Activated CD4-positive, alpha-beta memory T cell treated with anti-CD3 and anti-CD28 coated beads for 36 hours (primary cell): ENCODE measurements around the gene KYAT1. TPM values are rescaled to one million over a fixed set of nuclear protein-coding genes. Genes with fewer than 3 reads are reported as not detected.

ENCODE experiments used
- CTCF ChIA-PET: fragments of 350-600 bp; sonication (Branson Sonifier 250); formaldehyde crosslinking; loops from one replicate; lab custom pipeline; 2021; ENCODE audit warnings: antibody characterized with exemption, inconsistent platforms; lab: Charles Lee
- POLR2A ChIA-PET: fragments of 350-600 bp; sonication (Branson Sonifier 250); formaldehyde crosslinking; loops from one replicate; lab custom pipeline; 2021; ENCODE audit warnings: antibody characterized with exemption; lab: Charles Lee
- DNase-seq: peaks from one replicate; pipeline ENCODE4 v3.0.0-alpha.2; 2020
- H3K27ac Mint-ChIP-seq: one replicate; pipeline ENCODE4 v1.8.0; 2021; ENCODE audit warnings: mixed read lengths
- H3K27me3 Mint-ChIP-seq: one replicate; pipeline ENCODE4 v1.8.0; 2021; ENCODE audit warnings: mixed read lengths
- H3K36me3 Mint-ChIP-seq: one replicate; pipeline ENCODE4 v1.8.0; 2021; ENCODE audit warnings: mixed read lengths
- H3K4me1 Mint-ChIP-seq: one replicate; pipeline ENCODE4 v1.8.0; 2021; ENCODE audit warnings: low read depth, mixed read lengths
- H3K4me3 Mint-ChIP-seq: one replicate; pipeline ENCODE4 v1.8.0; 2021; ENCODE audit warnings: mild to moderate bottlenecking, mixed read lengths
- H3K9me3 Mint-ChIP-seq: one replicate; pipeline ENCODE4 v1.8.0; 2021; ENCODE audit warnings: mixed read lengths
- intact Hi-C: fragments of 100-400 bp; cut with micrococcal nuclease; formaldehyde crosslinking; loops from one replicate; pipeline ENCODE4 v1.15.1; 2023
- total RNA-seq, 2 experiments: library from RNA; stranded (reverse); gene quantifications; one replicate each; pipeline ENCODE4 v1.2.3, GENCODE V29; 2021

The KYAT1 gene
- total RNA-seq, 2 experiments from 2014 or later, result 15.9 to 18.1 TPM

GRCh38 chr9:128786681-128787601 lies 94.8 kb downstream of the KYAT1 start, which contains the start of gene TBC1D13:
Gene TBC1D13 (plus strand): TSS chr9:128787253. CDS start chr9:128787354, 101 bp downstream.
- peak within 1 kb of the TSS; percentile 80 for H3K4me3 Mint-ChIP-seq
- peaks cover 13% of the 10 kb centered on the region for H3K4me1 Mint-ChIP-seq
- H3K27me3 Mint-ChIP-seq, result no peaks in the 10 kb centered on the region
- H3K36me3 Mint-ChIP-seq, result peaks cover 2% of the 10 kb centered on the region
- POLR2A ChIA-PET, result interaction anchor here (1.4 to 2.1 kb wide), 3 partner anchors 16 to 63 kb away, joined by 3 to 7 read pairs (median 5); partner anchors contain the start of gene ZDHHC12
- DNase-seq, result peak; percentile 94
- no peaks in the 10 kb centered on the region for H3K9me3 Mint-ChIP-seq
- CTCF ChIA-PET, result no interaction called here
- H3K27ac Mint-ChIP-seq, result peak within 1 kb of the TSS; percentile 57
- intact Hi-C loops, result loop anchor here (1.0 to 5.0 kb wide), 3 partner anchors 16 to 62 kb away; partner anchors contain the start of genes SPOUT1, ZDHHC12 and ZER1

DNA sequence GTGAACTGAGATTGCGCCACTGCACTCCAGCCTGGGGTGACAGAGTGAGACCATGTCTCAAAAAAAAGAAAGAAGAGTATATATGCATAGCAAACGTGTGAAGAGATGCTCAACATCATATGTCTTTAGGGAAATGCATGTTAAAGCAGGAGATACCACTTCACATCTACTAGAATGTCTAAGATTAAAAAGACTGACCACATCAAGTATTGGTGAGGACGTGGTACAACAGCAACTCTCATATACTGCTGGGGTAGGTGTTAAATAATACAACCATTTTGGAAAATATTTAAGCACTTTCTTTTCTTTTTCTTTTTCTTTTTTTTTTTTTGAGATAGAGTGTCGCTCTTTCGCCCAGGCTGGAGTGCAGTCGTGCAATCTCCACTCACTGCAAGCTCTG lies 96.3 kb downstream of the KYAT1 start:
- H3K27ac Mint-ChIP-seq, result peak overlapping the region; percentile 23
- no peak overlapping the region for H3K4me3 Mint-ChIP-seq
- H3K4me1 Mint-ChIP-seq, result peaks cover 13% of the 10 kb centered on the region
- peaks cover 4% of the 10 kb centered on the region for H3K9me3 Mint-ChIP-seq
- CTCF ChIA-PET, result no interaction called here
- intact Hi-C loops, result loop anchor here (5.0 kb wide), 1 partner anchor 42 kb away; the partner anchor contains the start of gene SPOUT1
- H3K27me3 Mint-ChIP-seq, result no peaks in the 10 kb centered on the region
- POLR2A ChIA-PET, result interaction anchor here (2.1 kb wide), 1 partner anchor 14 kb away, joined by 5 read pairs; no protein-coding TSS in a partner anchor
- H3K36me3 Mint-ChIP-seq, result peaks cover 2% of the 10 kb centered on the region
- DNase-seq, result no peak

Other genes with a start within 250 kb of the KYAT1 start
- 10 to 100 TPM; 44.9 to 45.2 TPM for gene DYNC2I2, start 225.1 kb downstream of the KYAT1 start, total RNA-seq
- gene SET, start 192.7 kb downstream of the KYAT1 start, total RNA-seq, result 100 to 1,000 TPM; 578 to 592 TPM
- gene PKN3, start 179.4 kb downstream of the KYAT1 start, total RNA-seq, result 10 to 100 TPM; 10.4 to 11.4 TPM
- gene ZDHHC12, start 157.8 kb downstream of the KYAT1 start, total RNA-seq, result 10 to 100 TPM; 65.8 to 68.7 TPM
- 10 to 100 TPM; 16.2 to 18.0 TPM for gene ZER1, start 110.0 kb downstream of the KYAT1 start, total RNA-seq
- gene TBC1D13, start 94.7 kb downstream of the KYAT1 start, total RNA-seq, result 10 to 100 TPM; 14.6 to 14.9 TPM
- gene ENDOG, start 63.5 kb downstream of the KYAT1 start, total RNA-seq, result 10 to 100 TPM; 13.8 to 14.2 TPM
- gene SPOUT1, start 52.2 kb downstream of the KYAT1 start, total RNA-seq, result 10 to 100 TPM; 89.2 to 94.2 TPM
- gene LRRC8A, start 183 bp upstream of the KYAT1 start, total RNA-seq, result 10 to 100 TPM; 18.0 to 18.7 TPM
- under 1 TPM; 0.34 to 0.88 TPM for gene PHYHD1, start 39.0 kb upstream of the KYAT1 start, total RNA-seq
- 1 to 10 TPM; 5.7 to 6.7 TPM for gene DOLK, start 65.7 kb upstream of the KYAT1 start, total RNA-seq
- gene NUP188, start 65.7 kb upstream of the KYAT1 start, total RNA-seq, result 100 to 1,000 TPM; 121 to 124 TPM
- gene SH3GLB2, start 146.4 kb upstream of the KYAT1 start, total RNA-seq, result 10 to 100 TPM; 59.5 to 62.3 TPM
- gene MIGA2, start 154.7 kb upstream of the KYAT1 start, total RNA-seq, result 10 to 100 TPM; 26.1 to 26.5 TPM
- gene DOLPP1, start 199.2 kb upstream of the KYAT1 start, total RNA-seq, result 10 to 100 TPM; 13.9 to 15.3 TPM
- gene CRAT, start 228.8 kb upstream of the KYAT1 start, total RNA-seq, result 10 to 100 TPM; 16.0 to 16.4 TPM
- 10 to 100 TPM; 74.6 to 76.3 TPM for gene PTPA, start 229.5 kb upstream of the KYAT1 start, total RNA-seq